ENCODE data around the gene SLC6A18. TPM values are rescaled to one million over a fixed set of nuclear protein-coding genes. Genes with fewer than 3 reads are reported as not detected.

SLC6A18 gene
- total and polyA plus RNA-seq, 2 of the 13 experiments (the other 11 are each of a cell fraction or from before 2014, with no cell fraction given), result not detected

GRCh38 chr5:1264211-1264610, 39.0 kb downstream of the SLC6A18 start (continued):
- TF ChIP-seq PHF21A (CRISPR knock-in tag; IDR thresholded peaks at IDR 0.05) (no peak), NFIB (CRISPR knock-in tag; IDR thresholded peaks at IDR 0.05; ENCODE audit: borderline replicate concordance) (no peak), ZNF3 (CRISPR knock-in tag; IDR thresholded peaks at IDR 0.05) (no peak), ZBTB4 (CRISPR knock-in tag; IDR thresholded peaks at IDR 0.05; ENCODE audit: borderline replicate concordance) (no peak)

DNA sequence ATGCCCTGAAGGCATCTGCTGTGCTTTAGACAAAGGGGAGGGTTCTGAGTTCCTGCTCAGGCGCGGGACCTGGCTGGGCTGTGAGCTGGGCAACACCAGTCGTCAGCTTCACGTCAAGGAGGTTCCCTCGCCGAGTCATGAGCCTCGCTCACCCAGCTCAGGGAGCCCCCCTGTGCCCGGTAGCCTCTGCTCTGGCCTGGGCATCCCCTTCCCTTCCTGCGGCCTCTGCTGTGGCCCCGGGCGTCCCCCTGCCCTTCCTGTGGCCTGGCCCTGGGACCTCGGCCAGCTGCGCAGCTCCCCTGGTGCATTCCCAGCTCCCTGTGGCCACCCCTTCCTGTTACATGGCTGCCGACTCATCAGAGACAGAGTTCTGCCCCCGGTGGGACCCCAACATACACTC, 39.8 kb downstream of the SLC6A18 start:
- POLR2A ChIA-PET, result no interaction called here
- Histone ChIP-seq H3K27ac (ENCODE audit: extremely low read length, insufficient read depth, low read length) (no peak overlapping the region), H3K4me3 (replicated peaks in 1 of 3; ENCODE audit: insufficient read depth in 1 of 3, low read depth in 2 of 3, low read length in 3 of 3) (no peak overlapping the region), H3K9me3 (ENCODE audit: low read length) (no peaks in the 10 kb centered on the region), H3K4me1 (ENCODE audit: insufficient read depth, low read length) (no peaks in the 10 kb centered on the region), H2AFZ (ENCODE audit: low read length) (no peak overlapping the region), H4K20me1 (ENCODE audit: insufficient read depth, low read length) (no peaks in the 10 kb centered on the region), H3K4me2 (ENCODE audit: low read depth, low read length) (no peak overlapping the region), H3K9ac (ENCODE audit: insufficient read depth, low read depth, low read length) (no peak overlapping the region), H3K79me2 (ENCODE audit: insufficient read depth, low read length) (no peaks in the 10 kb centered on the region), H3K27me3 (ENCODE audit: control insufficient read depth in 1 of 2, insufficient read depth in 2 of 2, low read length in 2 of 2) (peaks cover 1 to 11% of the 10 kb centered on the region in 2 experiments; a peak in 1 of 5 replicates), H3K36me3 (replicated peaks in 1 of 2; ENCODE audit: control insufficient read depth in 1 of 2, insufficient read depth in 2 of 2, low read length in 2 of 2) (peaks cover 0 to 2% of the 10 kb centered on the region in 2 experiments; a peak in 1 of 5 replicates)
- no peak for ATAC-seq
- in situ Hi-C loops (cut with HindIII; ENCODE audit: extremely low pct_ligation_motif_present, low pct_unique_long_range_greater_than_20kb) (no loop called here), intact Hi-C loops (cut with micrococcal nuclease; ENCODE audit: unreplicated experiment) (no loop called here)
- CTCF ChIA-PET (ENCODE audit: low intra/inter-chr PET ratio, low total read pairs), result no interaction called here
- no peak for FAIRE-seq
- no TSS peak for BruUV-seq (replicated peaks)
- DNase-seq (ENCODE audit: low spot score), result no peak
- TF ChIP-seq, protein P1, sequence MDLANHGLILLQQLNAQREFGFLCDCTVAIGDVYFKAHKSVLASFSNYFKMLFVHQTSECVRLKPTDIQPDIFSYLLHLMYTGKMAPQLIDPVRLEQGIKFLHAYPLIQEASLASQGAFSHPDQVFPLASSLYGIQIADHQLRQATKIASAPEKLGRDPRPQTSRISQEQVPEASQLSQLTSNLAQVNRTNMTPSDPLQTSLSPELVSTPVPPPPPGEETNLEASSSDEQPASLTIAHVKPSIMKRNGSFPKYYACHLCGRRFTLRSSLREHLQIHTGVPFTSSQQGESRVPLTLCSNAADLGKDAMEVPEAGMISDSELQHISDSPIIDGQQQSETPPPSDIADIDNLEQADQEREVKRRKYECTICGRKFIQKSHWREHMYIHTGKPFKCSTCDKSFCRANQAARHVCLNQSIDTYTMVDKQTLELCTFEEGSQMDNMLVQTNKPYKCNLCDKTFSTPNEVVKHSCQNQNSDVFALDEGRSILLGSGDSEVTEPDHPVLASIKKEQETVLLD (CRISPR knock-in tag; IDR thresholded peaks at IDR 0.05; ENCODE audit: low read depth), result no peak
- WGBS (ENCODE audit: low lambda C conversion rate), result 64% methylated on average over 13 of the region's 15 CpGs

Data from HepG2 (cell line).